GM19035 (cell line): ENCODE results near the gene YES1.
"Not testable (repeated sequence)": the region's sequence is repeated elsewhere in the genome, so short reads cannot be mapped to it uniquely, and the experiment has no call there.

Experiments used
- ATAC-seq: cut with Tn5 transposase; IDR thresholded peaks from one replicate; pipeline ENCODE4 v1.9.1; 2021; ENCODE audit not compliant: unreplicated experiment

YES1 gene

GRCh38 chr18:730692-731091 is 81.3 kb downstream of the YES1 start:
- no peak for ATAC-seq

- ATAC-seq: not testable (repeated sequence)
These were observed 81.9 kb downstream of the YES1 start for GRCh38 chr18:730120-730519.

DNA sequence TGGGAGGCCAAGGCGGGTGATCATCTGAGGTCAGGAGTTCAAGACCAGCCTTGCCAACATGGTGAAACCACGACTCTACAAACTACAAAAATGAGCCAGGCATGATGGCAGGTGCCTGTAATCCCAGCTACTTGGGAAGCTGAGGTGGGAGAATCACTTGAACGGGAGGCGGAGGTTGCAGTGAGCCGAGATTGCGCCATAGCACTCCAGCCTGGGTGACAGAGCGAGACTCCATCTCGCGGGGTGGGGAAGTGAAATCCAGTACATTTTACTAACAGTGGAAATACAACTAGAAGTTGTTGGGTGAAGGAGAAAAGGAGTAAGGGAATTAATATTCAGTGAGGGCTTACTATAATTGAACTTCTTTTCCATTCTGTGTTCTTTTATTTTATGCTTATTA is 86.4 kb downstream of the YES1 start:
- no peak for ATAC-seq

DNA sequence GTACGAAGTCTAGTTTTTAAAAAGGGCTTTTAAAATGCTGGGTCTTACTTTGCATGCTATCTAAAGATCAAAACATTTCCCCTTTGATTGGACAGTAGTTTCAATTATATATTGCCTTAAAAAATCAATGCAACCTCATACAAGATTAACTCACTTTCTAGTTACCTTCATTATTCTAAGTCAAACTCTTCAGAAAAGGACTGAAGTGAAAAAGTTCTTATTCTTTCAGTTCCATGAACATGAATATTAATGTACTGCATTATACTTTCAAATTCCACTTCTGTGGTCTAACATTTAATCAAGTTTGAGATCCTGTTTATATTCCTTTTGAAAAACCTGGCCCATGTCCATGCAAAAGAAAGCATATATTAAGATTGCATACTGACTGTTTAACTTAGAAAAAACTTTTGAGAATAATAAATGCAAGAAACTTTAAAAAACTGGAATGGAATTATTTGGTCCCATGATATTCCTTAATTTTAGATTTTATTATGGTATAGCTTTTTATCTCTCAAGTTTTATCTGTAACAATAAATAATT is 88.4 kb downstream of the YES1 start:
- no peak for ATAC-seq

DNA sequence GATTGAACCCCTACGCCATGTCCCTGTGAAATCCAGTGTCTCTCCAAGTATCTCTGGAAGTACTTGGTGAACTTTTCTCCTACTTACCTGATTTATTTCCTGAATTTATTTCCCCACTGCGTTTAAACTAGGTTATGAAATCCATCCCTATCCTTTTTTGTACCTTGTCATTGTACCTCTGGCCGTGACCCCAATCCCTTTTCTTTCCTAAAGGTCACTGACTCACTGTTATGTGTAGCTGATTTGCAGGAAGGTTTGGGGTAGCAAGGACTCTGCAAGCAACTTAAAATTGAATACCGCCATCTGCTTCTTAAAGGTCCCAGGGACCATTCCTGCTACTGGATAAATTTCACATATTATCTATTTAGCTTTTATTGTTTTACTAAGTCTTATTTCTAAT is 95.0 kb downstream of the YES1 start:
- no peak for ATAC-seq

DNA sequence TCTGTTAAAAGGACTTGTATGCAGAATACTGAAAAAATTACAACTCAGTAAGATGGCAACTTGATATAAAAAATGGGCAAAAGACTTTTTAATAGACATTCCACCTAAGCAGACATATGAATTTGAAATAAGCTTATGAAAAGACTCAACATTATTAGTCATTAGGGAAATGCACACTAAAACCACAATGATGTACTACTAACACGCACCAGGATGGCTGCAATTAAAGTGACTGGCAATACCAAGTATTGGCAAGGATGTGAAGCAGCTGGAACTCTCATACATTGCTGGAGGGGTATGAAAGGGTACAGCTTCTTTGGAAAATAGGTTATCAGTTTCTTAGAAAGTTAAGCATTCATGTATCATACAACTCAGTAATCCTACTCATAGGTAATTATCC is 96.4 kb downstream of the YES1 start:
- ATAC-seq: no peak

- no peak for ATAC-seq
These were observed 98.9 kb downstream of the YES1 start for GRCh38 chr18:713135-713490.

GRCh38 chr18:712401-713134 is 99.5 kb downstream of the YES1 start, which contains the start of gene ENOSF1:
ENOSF1 (minus strand) TSS chr18:712630; CDS start chr18:712587, 43 bp downstream.
- peak; percentile 82 for ATAC-seq

DNA sequence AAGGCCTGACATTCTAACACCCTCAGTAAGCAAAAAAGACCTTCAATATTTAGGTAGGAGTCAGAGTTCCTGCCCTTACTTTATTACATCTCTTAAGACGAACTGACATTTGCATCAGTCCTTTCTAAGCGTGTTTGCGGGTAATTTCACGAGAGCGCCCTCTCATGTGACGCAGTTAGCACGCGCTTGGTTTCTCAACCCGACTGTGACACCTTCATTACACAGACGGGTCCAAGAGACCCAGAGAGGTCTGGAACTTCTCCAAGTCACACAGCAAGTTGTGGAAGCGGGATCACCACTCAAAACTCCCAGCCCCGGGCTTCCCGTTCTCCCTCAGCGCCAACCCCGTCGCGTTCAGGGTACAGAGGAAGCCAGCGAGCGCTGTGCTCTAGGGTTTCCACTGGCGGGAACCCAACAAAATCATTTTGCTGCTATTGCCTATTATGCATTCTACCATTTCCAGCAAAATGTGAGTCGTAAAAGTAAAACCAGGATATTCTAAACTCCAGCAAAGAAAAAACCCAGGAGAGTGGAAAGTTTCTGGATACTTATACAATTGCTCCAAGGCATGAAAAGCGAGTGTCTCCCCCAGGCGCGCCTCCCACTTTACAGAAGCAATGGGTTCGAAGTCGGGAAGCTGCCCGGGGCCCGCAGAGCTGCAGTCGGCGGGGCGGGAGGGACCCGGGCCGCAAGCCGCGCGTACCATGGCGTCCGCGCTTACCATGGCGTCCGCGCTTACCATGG is 100.2 kb downstream of the YES1 start:
- ATAC-seq: peak; percentile 59

- peak; percentile 2 for ATAC-seq
These were observed 100.8 kb downstream of the YES1 start for GRCh38 chr18:711310-711656.

- no peak for ATAC-seq
These were observed 101.4 kb downstream of the YES1 start for GRCh38 chr18:710418-711300.

- no peak for ATAC-seq
These were observed 102.3 kb downstream of the YES1 start for GRCh38 chr18:709771-710170.

GRCh38 chr18:708096-708495 is 103.9 kb downstream of the YES1 start:
- ATAC-seq: no peak

- ATAC-seq: no peak
These were observed 105.6 kb downstream of the YES1 start for GRCh38 chr18:706405-706804.

- no peak for ATAC-seq
These were observed 108.7 kb downstream of the YES1 start for GRCh38 chr18:703213-703967.

- ATAC-seq: no peak
These were observed 114.2 kb downstream of the YES1 start for GRCh38 chr18:697800-698199.

DNA sequence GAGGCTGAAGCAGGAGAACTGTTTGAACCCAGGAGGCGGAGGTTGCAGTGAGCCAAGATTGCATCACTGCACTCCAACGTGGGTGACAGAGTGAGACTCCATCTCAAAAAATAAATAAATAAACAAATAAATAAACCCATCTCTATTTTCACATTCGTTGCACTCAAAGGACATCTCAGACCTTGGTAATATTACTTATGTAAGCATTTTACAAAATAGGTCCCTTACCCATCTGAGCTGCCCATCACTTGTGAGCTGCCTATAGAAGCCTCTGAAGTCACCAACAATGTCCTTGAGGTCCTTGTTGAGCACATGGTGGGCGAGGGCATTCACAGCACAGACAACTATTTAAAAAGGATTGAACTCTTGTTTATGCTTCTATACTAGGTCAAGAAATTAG is 115.0 kb downstream of the YES1 start:
- no peak for ATAC-seq

DNA sequence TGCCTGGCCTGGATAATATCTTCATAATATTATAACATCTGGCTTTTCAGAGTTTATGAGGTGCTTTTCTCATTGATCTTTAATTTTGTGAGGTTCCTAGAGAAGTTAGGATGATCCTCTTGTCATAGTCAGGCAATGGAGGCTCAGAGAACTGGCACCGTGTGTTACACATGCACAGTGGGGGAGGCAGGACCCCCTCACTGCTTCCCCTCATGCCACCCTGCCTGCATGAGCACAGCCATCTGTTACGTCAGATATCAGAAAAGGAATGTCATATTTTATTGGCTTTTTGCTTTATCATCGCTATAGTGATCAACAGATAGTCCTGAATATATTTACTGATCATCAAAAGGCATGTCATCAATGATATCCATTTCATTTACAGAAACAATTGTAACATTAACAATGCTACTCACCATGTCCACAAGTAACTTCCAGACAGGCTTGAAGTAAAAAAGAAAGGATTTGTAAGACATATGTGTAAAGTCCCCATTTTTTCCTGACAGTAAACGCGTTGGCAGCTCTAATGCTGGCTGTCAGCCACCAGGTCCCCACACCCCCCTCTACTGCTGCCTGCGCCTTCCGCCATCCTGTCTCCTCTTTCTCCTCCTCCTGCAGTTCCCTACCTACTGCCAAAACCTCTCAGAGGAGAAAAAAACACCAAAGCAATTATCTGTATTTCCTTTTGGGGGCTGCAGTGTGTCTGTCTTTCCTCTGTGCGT is 118.4 kb downstream of the YES1 start:
- no peak for ATAC-seq

GRCh38 chr18:692824-693223 is 119.2 kb downstream of the YES1 start:
- no peak for ATAC-seq

GRCh38 chr18:688323-688722 is 123.7 kb downstream of the YES1 start:
- no peak for ATAC-seq
